ENCODE measurements around the gene PRKD1. TPM values are rescaled to one million over a fixed set of nuclear protein-coding genes. Genes with fewer than 3 reads are reported as not detected.

The PRKD1 gene
- total RNA-seq, 4 donors from 2014 or later, result 27.4 to 30.9 (median 29.7) TPM

DNA sequence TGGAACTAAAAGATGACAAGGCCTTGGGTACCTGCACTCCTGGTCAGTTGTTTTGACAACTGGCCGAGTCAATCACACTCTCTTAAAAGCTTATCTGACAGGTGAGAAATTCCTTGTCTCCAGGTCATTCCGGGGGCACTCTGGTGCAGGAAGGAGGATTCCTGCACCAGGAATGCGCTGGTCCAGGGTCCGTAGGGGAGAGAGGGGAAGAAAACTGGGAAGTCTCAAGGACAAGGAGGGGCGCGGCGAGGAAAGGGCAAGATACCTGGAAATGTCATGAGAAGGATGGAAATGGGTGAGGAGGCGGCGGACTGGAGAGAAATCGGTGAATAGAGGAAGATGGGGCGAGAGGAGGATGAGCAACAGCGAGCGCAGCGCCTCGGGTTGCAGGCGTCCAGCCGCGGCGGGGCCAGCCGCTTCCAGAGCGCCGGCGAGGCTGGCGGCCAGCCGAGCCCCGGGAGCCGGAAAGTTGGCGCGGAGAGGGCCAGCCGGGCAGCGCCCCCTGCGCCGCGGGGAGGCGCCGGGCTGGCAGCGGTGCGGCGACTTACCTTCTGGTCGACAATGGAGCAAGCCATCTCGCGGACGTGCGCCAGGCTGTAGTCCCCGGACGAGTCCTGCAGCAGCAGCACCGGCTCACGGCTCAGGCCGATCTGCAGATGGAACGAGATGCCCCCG lies 809 bp downstream of the PRKD1 start:
- DNase-seq (ENCODE audit: low spot score in 2 of 2), result peak in 1 of 2 donors; percentile 30
- Histone ChIP-seq H3K4me1 (peaks cover 0 to 40% (median 7%) of the 10 kb centered on the region in 4 donors), H3K27me3 (no peaks in the 10 kb centered on the region), H3K9me3 (no peaks in the 10 kb centered on the region), H3K4me3 (peak overlapping the region; percentile 61 to 79 (median 77)), H3K36me3 (no peaks in the 10 kb centered on the region), H3K27ac (peak overlapping the region; percentile 71 to 91 (median 84))
- WGBS, 2 donors, result 0 to 1% methylated on average over 36 to 45 of the region's 51 CpGs
- TF ChIP-seq EP300 (IDR thresholded peaks at IDR 0.05) (no peak), POLR2A (IDR thresholded peaks at IDR 0.05) (no peak)
- TF ChIP-seq, protein P1, sequence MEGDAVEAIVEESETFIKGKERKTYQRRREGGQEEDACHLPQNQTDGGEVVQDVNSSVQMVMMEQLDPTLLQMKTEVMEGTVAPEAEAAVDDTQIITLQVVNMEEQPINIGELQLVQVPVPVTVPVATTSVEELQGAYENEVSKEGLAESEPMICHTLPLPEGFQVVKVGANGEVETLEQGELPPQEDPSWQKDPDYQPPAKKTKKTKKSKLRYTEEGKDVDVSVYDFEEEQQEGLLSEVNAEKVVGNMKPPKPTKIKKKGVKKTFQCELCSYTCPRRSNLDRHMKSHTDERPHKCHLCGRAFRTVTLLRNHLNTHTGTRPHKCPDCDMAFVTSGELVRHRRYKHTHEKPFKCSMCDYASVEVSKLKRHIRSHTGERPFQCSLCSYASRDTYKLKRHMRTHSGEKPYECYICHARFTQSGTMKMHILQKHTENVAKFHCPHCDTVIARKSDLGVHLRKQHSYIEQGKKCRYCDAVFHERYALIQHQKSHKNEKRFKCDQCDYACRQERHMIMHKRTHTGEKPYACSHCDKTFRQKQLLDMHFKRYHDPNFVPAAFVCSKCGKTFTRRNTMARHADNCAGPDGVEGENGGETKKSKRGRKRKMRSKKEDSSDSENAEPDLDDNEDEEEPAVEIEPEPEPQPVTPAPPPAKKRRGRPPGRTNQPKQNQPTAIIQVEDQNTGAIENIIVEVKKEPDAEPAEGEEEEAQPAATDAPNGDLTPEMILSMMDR (IDR thresholded peaks at IDR 0.05), result peak in 2 of 5 experiments; percentile 16 to 32

DNA sequence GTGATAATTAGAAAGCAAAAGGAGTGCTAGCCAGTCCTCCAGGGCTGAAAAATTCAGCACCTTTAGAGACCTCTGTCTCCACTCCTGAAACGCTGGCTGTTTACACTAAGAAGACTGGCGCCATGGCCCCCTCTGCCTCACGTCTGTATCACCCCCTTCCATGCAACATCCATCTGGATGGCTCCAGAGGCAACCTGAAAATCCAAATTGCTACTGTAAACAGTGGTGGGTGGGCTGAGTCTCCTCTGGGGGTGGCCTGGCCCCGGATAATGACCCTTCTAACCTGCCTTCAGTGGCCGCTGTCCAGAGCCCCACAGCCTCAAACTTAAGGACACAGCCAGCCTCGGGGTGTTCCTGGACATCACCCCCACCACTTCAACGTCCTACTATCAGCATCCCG lies 1.4 kb downstream of the PRKD1 start:
- H3K27ac ChIP-seq, result peak overlapping the region in 2 of 4 donors; percentile 91
- no peak for TF ChIP-seq EP300 (IDR thresholded peaks at IDR 0.05)
- TF ChIP-seq POLR2A (IDR thresholded peaks at IDR 0.05), result no peak
- TF ChIP-seq, protein P1 (IDR thresholded peaks at IDR 0.05), result no peak
- H3K4me3 ChIP-seq, result peak overlapping the region; percentile 61 to 79 (median 77)
- WGBS, 2 donors, result 7 to 11% methylated on average over 8 of the region's 8 CpGs
- H3K27me3 ChIP-seq, result no peaks in the 10 kb centered on the region
- peaks cover 0 to 40% (median 7%) of the 10 kb centered on the region in 4 donors for H3K4me1 ChIP-seq
- no peaks in the 10 kb centered on the region for H3K9me3 ChIP-seq
- DNase-seq (ENCODE audit: low spot score in 2 of 2), result no peak
- H3K36me3 ChIP-seq, result no peaks in the 10 kb centered on the region

DNA sequence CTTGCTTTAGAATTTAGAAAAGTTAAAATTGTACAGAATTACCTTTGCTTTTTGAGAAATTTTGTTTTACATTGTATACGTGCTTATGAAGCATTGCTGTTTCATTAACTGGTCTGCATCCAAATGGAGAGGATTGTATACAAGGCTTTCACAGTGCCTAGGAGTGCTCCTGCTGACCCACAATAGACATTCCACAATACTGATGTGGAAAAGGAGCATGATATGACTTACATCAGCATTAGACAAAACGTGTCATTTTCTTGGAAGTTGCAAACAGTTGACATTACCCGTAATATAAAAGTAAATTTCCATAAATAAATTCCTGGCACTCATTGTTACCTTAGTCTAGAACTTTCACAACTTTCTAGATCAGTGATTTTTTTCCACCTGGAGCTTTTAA lies 1.9 kb downstream of the PRKD1 start:
- H3K27ac ChIP-seq, result no peak overlapping the region
- H3K27me3 ChIP-seq, result no peaks in the 10 kb centered on the region
- no peaks in the 10 kb centered on the region for H3K9me3 ChIP-seq
- TF ChIP-seq POLR2A (IDR thresholded peaks at IDR 0.05) (no peak), EP300 (IDR thresholded peaks at IDR 0.05) (no peak)
- TF ChIP-seq, protein P1 (IDR thresholded peaks at IDR 0.05), result no peak
- DNase-seq (ENCODE audit: low spot score in 2 of 2), result no peak
- no peaks in the 10 kb centered on the region for H3K36me3 ChIP-seq
- WGBS, 2 donors, result 40 to 43% methylated on average over 3 of the region's 3 CpGs
- peaks cover 0 to 40% (median 7%) of the 10 kb centered on the region in 4 donors for H3K4me1 ChIP-seq
- H3K4me3 ChIP-seq, result peak overlapping the region in 2 of 4 donors; percentile 61 to 79

DNA sequence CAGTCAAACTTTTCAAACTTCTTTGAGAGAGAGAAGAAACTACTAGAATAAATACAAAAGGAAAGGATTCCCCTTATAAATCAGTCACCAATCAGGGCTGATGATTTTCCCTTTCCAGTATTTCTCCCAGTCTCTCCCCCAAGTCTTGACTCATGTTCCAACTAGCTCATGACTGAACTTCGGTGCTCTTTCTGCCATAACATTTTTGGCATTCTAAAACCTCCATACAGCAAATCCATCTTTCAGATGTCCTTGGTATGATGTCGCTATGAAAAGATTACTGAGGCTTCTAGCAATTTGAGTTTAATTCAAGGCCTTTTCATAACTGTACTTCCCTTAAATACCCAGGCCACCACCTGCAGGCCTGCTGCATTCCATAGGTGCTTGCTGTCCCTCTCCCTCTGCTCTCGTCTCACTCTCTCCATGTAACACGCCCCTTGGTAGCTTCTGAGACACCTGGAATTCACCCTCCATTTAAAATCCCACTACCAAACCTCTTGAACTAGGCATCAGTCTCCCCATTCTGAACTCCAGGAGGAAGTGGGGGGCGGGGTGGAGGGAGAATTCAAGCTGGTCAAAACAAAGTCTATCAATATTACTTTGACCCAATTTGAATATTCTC lies 2.4 kb downstream of the PRKD1 start:
- Histone ChIP-seq H3K36me3 (no peaks in the 10 kb centered on the region), H3K27ac (no peak overlapping the region), H3K27me3 (no peaks in the 10 kb centered on the region), H3K4me3 (peak overlapping the region in 1 of 4 donors; percentile 79), H3K4me1 (peaks cover 0 to 40% (median 7%) of the 10 kb centered on the region in 4 donors), H3K9me3 (no peaks in the 10 kb centered on the region)
- 76 to 81% methylated on average over 5 of the region's 5 CpGs for WGBS, 2 donors
- no peak for TF ChIP-seq EP300 (IDR thresholded peaks at IDR 0.05)
- TF ChIP-seq POLR2A (IDR thresholded peaks at IDR 0.05), result no peak
- TF ChIP-seq, protein P1 (IDR thresholded peaks at IDR 0.05), result no peak
- no peak for DNase-seq (ENCODE audit: low spot score in 2 of 2)

DNA sequence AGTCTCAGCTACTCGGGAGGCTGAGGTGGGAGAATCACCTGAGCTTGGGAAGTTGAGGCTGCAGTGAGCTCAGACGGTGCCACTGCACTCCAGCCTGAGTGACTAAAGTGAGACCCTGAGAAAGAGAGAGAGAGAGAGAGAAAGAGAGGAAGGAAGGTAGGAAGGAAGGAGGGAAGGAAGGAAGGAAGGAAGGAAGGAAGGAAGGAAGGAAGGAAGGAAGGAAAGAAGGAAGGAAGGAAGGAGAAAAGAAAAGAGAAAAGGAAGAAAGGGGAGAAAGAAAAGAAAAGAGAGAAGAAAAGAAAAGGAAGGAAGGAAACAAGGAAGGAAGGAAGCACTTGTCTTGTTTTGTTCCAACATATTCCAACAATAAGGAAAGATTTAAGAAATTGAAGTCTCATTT lies 7.8 kb downstream of the PRKD1 start:
- DNase-seq (ENCODE audit: low spot score in 2 of 2), result no peak
- 95 to 100% methylated on average over 2 of the region's 2 CpGs for WGBS, 2 donors
- Histone ChIP-seq H3K4me1 (peaks cover 0 to 11% (median 0%) of the 10 kb centered on the region in 4 donors), H3K4me3 (no peak overlapping the region), H3K27ac (no peak overlapping the region), H3K27me3 (no peaks in the 10 kb centered on the region), H3K36me3 (no peaks in the 10 kb centered on the region), H3K9me3 (no peaks in the 10 kb centered on the region)
- no peak for TF ChIP-seq POLR2A (IDR thresholded peaks at IDR 0.05)

All from tibial nerve (tissue), 4 donors.